ENCODE results near the gene LTC4S.

The LTC4S gene

GRCh38 chr5:179812135-179812825, 18.5 kb downstream of the LTC4S start:
- DNase-seq (ENCODE audit: low read depth) = no peak

GRCh38 chr5:179812997-179813607, 19.3 kb downstream of the LTC4S start:
- DNase-seq (ENCODE audit: low read depth) = no peak

GRCh38 chr5:179814090-179814489, 20.3 kb downstream of the LTC4S start:
- no peak for DNase-seq (ENCODE audit: low read depth)

DNA sequence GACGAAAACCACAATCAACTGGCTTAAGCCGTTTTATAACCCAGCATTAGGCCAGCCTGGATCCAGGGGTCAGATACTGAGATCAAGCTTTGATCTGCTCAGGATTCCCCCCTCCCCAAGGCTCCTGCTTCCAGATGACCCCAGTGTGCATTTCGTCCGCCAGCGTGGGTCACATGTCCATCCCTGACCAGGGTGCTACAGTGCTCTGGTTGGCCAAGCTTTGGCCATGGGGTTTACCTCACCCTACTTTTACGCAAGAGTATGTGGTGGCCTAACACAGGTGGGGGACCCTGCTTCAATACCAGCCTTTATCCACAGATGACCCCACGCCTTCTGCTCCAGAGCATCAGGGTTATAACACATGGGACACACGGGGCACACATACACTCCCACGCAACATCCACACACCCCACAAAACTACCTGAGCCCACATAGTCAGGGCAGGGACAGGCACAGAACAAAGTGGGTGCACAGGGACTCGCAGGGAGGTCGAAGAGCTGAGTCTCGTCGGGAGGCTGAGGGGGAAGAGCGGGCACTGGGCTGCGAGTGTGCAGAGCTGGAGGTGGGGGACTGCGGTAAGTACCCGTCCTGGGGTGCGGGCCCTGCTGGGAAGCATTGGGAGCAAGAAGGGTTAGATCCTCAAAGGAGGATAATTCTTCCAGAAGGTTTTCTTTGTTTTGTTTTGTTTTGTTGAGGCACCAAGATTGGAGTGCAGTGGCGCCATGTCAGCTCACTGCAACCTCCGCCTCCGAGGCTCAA, 21.9 kb downstream of the LTC4S start:
- DNase-seq (ENCODE audit: low read depth) = no peak

DNA sequence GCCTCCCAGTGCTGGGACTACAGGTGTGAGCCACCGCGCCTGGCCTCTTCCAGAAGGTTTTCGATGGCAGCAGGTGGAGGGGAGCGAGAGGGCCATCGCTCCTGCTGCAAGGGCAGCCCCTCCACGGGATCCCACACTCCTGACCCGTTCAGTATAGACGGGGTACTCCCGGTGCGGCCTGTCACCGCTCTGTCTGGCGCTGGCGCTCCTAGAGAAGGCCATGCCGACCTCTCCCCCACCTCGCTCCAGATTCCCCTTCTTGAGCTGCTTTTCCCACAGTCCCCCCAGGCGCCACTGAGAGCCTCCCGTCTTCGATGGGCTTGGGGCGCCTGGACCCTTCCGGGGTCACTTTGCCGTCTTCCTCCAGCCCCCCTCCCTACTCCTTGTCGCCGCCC, 22.6 kb downstream of the LTC4S start:
- no peak for DNase-seq (ENCODE audit: low read depth)

- no peak for DNase-seq (ENCODE audit: low read depth)
Measured at GRCh38 chr5:179816796-179817469, 23.1 kb downstream of the LTC4S start.

DNA sequence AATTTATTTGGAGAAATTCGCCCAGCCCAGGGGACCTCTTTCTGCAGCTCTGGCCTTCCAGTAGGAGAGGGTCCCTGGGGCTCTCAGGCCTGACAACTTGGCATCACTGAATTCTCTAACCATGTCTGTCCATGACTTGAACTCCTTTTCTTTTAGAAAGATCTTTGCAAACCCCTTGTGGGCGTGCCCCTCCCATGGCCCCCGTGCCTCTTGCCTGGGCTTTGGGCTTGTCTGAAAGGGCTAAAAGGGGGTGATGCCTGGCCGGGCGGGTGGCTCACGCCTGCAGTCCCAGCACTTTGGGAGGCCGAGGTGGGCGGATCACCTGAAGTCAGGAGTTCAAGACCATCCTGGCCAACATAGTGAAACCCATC, 23.7 kb downstream of the LTC4S start:
- no peak for DNase-seq (ENCODE audit: low read depth)

DNA sequence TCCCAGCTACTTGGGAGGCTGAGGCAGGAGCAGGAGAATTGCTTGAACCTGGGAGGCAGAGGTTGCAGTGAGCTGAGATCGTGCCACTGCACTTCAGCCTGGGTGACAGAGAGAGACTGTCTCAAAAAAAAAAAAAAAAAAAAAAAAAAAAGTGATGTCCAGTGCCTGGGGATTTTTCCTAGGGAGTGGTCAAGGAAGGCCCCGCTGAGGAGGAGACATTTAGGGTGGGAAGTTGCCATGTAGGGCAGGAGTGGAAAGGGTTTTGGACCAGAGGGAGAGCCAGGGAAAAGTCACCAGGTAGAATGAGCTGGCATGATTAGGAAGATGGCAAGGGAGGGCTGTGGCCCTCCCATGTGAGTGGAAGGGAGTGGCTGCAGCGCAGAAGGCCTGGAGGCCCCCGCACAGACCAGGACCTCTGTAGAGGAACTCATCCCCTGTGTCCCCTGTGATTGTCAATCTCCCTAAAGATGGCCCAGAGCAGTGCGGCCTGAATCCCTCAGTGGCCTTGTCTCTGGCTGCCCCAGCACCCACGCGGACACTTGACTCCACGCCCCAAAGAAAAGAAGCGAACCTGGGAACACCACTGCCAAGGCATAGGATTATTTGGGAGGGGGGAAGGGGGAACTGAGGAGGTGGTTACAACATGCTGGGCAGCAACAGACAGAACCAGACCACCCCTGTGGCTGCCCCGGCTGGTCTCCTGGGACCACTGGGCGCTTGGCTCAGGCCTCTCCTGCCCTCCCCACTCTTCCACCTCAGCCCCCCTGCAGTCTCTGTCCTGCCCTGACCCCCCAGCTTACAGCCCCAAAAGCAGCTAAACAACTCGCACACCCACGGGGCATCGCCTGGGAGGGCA, 24.3 kb downstream of the LTC4S start:
- no peak for DNase-seq (ENCODE audit: low read depth)

GRCh38 chr5:179818746-179819295, 25.0 kb downstream of the LTC4S start:
- peak; percentile 91 for DNase-seq (ENCODE audit: low read depth)

GRCh38 chr5:179819296-179820126, 25.7 kb downstream of the LTC4S start:
- peak; percentile 78 for DNase-seq (ENCODE audit: low read depth)

- DNase-seq (ENCODE audit: low read depth) = no peak
Measured at GRCh38 chr5:179820127-179820482, 26.3 kb downstream of the LTC4S start.

DNA sequence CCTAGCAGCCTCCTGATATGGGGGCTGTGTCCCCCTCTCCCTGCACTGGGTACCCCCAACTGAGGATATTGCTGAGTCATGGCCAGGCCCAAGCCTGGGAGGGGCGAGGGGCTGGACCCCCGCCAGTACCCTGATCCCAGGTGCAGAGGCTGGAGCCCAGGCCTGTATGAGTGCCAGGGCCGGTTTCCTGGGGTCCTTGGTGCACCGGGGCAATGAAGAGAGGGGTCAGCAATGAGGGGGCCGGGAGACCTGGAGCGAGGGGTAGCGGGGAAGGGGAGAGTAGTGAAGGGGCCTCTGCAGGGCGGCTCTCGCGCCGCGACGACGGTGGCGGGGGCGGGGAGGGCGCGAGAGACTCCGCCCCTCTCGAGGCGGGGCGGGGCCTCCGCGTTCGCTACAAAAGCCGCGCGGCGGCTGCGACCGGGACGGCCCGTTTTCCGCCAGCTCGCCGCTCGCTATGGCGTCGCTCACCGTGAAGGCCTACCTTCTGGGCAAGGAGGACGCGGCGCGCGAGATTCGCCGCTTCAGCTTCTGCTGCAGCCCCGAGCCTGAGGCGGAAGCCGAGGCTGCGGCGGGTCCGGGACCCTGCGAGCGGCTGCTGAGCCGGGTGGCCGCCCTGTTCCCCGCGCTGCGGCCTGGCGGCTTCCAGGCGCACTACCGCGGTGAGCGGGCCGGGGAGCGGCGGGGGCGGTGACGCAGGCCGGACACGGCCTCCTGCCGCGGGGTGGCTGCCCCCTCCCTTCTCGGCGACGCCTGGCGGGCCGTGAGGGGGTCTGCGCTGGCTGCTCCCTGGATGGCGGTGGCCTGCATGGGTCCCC, 26.9 kb downstream of the LTC4S start, which contains the start of gene SQSTM1:
Gene SQSTM1, plus strand, starts transcription at position 423 of the 815 bp plus-strand sequence. Its CDS starts 32 bp downstream, at position 455.
- DNase-seq (ENCODE audit: low read depth) = peak; percentile 77

GRCh38 chr5:179821298-179822058, 27.7 kb downstream of the LTC4S start:
- DNase-seq (ENCODE audit: low read depth) = peak; percentile 97

- no peak for DNase-seq (ENCODE audit: low read depth)
Measured at GRCh38 chr5:179822059-179822432, 28.3 kb downstream of the LTC4S start.

DNA sequence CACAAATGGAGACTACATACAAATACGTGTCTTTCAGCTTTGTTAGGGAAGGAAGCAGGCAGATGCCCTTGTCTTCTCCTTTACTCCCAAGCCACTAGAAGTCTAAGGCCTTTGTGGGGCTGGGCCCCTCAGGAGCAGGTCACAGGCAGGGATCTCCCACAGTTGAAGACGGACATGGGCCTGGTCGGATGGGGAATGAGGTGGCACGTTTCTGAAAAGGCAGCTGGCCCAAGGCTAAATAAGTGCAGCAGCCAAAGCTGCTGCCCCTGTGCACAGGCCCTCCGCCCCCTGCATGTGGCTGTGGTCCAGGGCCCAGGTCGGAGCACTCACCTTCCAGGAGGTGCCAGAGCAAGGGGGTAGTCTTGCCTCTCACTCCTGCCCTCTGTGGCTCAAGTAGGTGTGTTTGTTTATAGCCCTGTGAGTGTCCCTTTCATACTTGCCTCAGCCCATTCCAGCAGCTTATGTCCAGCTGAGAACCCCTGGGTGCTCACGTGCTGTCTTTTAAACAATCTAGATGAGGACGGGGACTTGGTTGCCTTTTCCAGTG, 28.7 kb downstream of the LTC4S start:
- DNase-seq (ENCODE audit: low read depth) = no peak

DNA sequence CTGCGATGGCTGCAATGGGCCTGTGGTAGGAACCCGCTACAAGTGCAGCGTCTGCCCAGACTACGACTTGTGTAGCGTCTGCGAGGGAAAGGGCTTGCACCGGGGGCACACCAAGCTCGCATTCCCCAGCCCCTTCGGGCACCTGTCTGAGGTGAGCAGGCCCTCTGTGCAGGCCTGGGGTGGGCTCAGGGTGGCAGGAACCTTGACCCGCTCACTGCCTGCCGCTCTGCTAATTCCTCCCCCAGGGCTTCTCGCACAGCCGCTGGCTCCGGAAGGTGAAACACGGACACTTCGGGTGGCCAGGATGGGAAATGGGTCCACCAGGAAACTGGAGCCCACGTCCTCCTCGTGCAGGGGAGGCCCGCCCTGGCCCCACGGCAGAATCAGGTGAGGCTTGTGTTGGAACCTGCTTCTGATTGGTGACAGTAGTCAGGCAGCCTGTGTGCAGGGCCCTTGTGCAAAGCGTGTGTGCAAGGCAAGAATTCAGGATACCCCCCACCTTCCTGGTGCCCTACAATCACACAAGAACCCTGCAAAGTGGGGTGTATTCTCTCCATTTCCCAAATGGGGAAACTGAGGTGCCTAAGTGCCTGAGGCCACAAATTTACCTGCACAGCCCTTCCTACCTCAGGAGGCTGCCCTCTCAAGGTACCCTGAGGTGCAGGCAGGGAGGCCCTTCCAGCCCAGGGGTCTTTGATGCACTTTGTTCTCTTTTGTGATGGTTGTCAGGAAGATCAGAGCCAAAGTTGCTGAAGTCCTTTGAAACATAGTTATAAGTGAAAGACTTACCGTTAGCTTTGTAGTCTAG, 30.4 kb downstream of the LTC4S start:
- no peak for DNase-seq (ENCODE audit: low read depth)

DNA sequence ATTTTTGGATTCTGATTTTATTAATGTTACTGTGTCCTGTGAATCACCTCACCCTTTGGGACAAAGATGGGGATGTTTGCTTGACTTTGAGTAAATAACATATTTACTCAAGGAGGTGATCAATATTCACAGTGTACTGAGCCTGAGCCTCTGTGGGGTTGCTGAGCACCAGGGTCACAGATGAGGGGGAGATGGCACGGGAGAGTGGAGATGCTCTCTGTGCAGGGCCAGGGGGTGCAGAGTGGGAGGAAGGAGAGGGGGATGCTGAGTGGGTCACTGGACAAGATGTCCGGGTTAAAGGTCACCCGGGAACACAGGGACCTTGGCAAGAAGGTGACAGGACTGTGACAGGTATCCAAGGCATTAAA, 30.9 kb downstream of the LTC4S start:
- DNase-seq (ENCODE audit: low read depth) = no peak

All from EH (cell line).